H54 (cell line): ENCODE results near the gene SH3GL1.

Experiments used
- DNase-seq: peaks from one replicate; pipeline ENCODE4 v3.0.0; 2011; ENCODE audit warnings: low spot score, mixed read lengths; ENCODE audit not compliant: insufficient read length
- FAIRE-seq: peaks from 3 replicates; lab custom pipeline; 2011; peaks lifted over from hg19 to GRCh38; lab: Jason Lieb, UNC
- POLR2A ChIP-seq: IDR thresholded peaks from 2 replicates; pipeline ENCODE4 v1.6.1; 2011; ENCODE audit warnings: low read depth, mild to moderate bottlenecking, low read length

Gene SH3GL1

DNA sequence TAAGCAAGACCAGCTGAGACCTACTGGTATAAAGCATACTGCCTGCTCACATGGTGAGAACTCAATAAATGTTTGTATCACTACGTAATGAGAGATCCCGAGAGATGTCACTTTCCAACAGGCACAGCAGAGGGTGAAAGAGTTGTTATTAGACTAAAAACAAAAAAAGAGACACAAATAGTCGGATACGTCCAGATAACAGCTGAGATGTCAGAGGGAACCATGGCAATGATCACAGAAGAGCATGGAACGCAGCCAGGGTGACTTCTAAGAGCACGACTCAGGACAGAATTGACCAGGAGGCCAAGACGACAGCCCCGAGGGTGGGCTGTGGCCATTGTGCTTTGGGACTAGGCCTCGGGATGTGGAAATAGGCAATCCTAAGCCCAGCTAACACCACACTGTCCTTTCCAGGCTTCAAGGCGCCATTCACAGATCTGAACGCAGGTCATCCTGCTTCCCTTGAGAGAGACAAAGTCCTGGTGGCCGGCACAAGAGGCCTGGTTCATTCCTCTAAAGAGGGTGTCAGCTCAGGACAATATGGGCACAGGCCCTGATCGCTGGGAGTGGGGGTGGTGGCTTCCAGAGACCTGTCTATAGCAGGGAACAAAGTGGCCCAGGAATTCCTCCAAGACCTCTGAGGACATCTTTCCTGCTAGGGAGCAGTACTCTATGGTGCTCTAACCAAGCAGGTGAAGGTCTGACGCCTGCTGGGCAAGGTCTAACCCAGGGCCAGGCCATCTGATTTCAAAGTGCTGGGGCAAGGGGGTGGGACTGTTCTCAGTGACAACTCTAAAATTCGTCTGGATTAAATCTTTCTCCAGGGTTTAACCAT is 3.2 kb downstream of the SH3GL1 start:
- no peak for TF ChIP-seq POLR2A
- FAIRE-seq (no peak), DNase-seq (no peak)

GRCh38 chr19:4393947-4394590 is 6.3 kb downstream of the SH3GL1 start:
- FAIRE-seq: no peak
- TF ChIP-seq POLR2A: no peak
- no peak for DNase-seq

DNA sequence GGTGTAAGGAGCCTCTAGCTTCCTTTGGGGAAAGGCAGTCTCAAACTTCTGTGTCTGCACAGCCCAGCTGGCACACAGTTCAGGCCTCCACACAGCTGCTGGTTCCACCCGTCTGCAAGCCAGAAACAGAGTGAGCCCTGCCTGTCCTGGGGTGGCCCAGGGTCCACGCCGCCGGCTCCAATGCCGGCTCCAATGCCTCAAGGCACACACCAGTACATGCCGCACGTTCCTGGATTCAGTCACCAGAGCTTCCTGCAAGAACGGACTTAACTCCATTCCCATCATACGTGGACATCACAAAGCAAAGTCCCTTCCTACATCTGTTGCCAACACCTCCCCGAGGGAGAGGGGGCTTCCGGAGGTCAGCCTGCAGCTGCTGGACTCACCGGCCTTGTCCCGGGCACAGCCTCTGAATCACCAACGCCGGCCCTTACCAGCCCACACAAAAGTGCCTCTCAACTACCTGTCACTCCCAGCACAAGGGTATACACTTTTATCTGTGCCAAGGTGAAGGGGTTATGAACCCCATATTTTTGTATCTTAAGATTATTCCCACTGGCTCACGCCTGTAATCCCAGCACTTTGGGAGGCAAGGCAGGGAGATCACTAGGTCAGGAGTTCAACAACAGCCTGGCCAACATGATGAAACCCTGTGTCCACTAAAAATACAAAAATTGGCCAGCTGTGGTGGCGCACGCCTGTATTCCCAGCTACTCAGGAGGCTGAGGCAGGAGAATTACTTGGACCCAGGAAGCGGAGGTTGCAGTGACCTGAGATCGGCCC is 8.5 kb downstream of the SH3GL1 start:
- FAIRE-seq: no peak

DNA sequence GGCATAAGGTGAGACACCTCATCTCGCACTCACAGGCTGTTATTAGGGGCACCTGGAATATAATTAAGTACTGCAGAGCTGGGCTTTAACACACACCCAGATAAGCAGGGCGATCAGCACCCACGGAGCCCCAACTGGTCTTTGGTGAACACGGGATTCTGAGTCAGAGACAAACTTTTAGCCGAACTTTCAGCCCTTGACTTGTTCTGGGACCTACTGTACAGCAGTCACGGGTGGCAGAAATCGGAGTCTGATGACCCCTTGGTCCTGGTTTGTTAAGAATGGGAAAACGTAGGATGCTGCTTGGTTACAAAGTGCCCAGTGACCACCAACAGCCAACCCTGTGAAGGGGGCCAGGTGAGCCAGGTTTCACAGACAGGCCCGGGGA is 9.0 kb downstream of the SH3GL1 start:
- TF ChIP-seq POLR2A: no peak
- FAIRE-seq: no peak
- no peak for DNase-seq

More for the DNA sequence above, 8.5 kb downstream of the SH3GL1 start:
- TF ChIP-seq POLR2A: no peak
- no peak for DNase-seq

- no peak for TF ChIP-seq POLR2A
- FAIRE-seq (no peak), DNase-seq (no peak)
These were observed 9.6 kb downstream of the SH3GL1 start for GRCh38 chr19:4390567-4391305.

GRCh38 chr19:4390017-4390566 is 10.3 kb downstream of the SH3GL1 start:
- no peak for TF ChIP-seq POLR2A
- DNase-seq (no peak), FAIRE-seq (no peak)

- FAIRE-seq (no peak), DNase-seq (no peak)
- no peak for TF ChIP-seq POLR2A
These were observed 10.8 kb downstream of the SH3GL1 start for GRCh38 chr19:4389511-4390016.

DNA sequence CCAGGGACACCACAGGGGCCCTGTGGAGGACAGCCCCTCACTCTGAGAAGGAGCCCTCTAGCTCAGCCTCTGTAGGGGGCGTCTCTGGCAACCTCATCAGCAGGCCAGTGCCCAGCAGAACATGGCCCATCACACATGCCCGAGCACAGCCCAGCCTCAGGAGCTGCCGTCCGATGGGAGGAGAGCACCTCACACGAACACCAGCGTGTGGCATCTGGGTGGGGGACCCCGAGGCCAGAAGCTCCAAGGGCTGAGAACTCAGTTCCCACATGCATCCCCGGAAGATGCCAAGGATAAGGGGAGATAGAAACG is 11.3 kb downstream of the SH3GL1 start:
- no peak for TF ChIP-seq POLR2A
- no peak for DNase-seq
- FAIRE-seq: no peak

DNA sequence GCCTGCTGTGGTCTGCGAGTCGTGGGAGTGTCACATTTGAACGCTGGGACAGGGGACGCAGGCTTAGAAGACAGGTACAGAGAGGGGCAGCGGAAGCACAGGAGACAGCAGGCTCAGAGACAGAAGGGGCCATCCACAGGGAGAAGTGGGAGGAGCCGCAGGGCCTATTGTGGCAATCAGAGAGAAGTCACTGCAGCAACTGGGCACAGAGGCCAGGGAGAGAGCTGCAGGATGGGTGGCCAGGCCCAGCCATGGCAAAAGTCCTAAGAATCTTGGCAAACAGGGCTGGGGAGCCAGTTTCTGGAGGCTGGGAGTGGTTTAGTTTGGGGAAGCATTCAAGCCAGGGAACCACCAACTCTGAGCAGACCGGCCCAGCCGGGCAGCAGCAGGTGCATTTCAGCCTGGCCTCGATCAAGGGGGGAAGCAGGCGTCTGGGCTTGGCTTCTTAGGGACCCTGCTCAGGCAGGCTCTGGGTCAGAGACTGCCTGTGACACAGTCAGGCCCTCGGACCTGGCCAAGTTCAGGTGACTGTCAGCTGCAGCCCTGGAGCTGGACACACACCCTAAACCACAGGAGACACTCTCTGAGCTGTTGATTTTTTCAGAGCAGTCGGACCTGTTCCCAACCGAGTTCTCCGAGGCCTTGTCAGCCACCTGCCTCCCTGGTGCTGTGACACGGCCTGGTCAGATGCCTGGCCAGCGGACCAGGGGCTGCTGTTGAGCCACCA is 11.8 kb downstream of the SH3GL1 start:
- TF ChIP-seq POLR2A: no peak
- DNase-seq (no peak), FAIRE-seq (no peak)

GRCh38 chr19:4386041-4386782 is 14.1 kb downstream of the SH3GL1 start:
- DNase-seq: no peak
- FAIRE-seq: no peak
- TF ChIP-seq POLR2A: no peak

DNA sequence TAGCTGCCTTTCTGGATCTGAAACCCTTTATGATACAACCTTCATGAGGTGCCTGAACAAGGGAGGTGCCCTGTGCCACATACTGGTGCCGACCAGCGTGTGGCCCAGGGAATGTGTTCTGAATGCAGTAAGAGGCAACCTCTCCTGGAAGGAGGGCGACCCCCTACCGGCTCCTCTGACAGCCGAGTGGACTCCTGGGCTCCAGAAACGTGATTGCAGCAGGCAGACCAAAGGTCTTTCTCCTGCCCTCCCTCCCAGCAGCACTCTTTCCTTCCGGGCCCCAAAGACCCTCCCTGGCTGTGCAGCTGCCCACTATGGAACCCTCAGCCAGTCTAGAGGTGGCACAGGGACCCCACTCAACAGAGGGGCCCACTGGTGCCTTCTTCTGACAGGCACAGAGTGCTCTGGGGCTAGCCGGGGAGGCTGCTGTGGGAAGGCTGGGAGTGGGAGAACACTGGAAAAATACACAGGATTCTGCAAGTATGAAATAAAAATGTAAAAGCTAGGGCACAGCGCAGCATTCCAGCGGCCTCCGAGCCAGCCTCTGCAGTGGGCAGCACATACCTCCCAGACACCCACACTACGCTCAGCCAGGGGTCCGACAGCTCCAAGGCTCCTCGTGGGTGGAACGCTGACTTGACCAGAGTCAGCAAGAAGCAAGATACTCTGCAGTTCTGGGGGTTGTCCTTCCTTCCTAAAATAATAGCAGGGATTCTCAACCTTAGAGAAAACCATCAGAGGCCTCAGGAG is 14.9 kb downstream of the SH3GL1 start:
- no peak for FAIRE-seq
- no peak for TF ChIP-seq POLR2A

More for the DNA sequence above, 14.9 kb downstream of the SH3GL1 start:
- DNase-seq: no peak
